GM18508 (cell line): ENCODE measurements around the gene VKORC1.

ENCODE experiments used
- ATAC-seq: cut with Tn5 transposase; IDR thresholded peaks from one replicate; pipeline ENCODE4 v1.9.1; 2021; ENCODE audit warnings: moderate number of reproducible peaks; ENCODE audit not compliant: insufficient read depth, unreplicated experiment

Gene VKORC1

DNA sequence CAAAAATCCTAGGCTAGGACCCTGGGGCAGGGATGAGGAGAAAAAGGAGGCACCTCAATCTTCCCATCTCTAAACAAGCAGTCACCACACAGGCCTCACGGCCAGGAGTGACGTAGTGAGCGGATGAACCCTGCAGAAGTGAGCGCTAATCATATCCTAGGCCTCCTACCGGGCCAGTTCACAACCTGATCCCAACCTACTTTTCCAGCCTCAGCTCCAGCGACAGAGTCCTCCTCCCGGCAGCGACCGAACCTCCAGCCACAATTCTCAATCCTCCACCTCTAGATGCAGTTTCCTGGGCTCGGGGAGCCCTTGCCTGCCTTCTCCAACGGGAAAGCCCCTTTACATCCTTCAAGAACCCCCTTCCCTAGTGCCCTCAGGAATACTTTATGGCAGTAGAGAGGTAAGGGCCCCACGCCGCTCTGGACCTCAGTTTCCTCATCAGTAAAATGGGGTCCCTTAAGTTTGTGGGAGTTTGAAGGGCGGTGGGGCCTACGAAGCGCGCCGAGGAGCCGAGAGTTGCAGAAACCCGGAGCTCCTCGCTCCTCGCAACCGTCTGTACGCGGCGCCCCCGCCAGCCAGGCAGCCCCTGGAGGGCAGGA, 22.0 kb downstream of the VKORC1 start:
- no peak for ATAC-seq

DNA sequence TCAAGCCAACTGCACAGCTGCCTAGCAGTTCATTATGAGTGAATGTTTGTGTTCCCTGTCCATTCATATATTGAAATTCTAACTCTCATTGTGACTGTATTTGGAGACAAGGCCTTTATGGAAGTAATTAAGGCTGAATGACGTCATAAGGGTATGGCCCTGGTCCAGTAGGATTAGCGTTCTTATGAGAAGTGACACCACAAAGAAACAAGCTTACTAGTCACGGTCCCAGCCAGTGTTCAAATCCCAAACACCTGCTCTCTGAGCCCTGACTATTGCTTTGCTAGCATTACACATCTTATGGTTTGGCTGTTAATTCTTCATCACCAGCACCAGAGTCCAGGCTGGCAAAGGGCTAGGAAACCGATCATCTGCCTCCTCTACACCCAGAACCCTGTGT, 22.7 kb downstream of the VKORC1 start:
- no peak for ATAC-seq

DNA sequence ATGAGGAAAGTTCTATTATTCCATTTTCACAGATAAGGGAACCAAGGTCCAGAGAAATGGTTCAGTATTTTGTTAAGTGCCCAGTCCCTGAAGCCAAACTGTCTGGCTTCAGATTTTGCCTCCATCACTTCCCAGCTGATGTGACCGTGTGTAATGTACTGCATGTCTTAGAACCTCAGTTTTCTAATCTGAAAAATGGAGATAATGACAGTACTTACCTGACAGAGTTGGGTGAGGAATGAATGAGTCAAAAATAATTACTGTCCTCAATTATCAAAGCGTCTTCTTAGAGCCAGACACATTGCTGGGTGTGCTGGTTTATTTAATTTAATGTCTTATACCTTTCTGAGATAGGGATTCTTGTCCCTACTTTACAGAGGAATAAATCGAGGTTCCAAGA, 27.3 kb downstream of the VKORC1 start:
- no peak for ATAC-seq

DNA sequence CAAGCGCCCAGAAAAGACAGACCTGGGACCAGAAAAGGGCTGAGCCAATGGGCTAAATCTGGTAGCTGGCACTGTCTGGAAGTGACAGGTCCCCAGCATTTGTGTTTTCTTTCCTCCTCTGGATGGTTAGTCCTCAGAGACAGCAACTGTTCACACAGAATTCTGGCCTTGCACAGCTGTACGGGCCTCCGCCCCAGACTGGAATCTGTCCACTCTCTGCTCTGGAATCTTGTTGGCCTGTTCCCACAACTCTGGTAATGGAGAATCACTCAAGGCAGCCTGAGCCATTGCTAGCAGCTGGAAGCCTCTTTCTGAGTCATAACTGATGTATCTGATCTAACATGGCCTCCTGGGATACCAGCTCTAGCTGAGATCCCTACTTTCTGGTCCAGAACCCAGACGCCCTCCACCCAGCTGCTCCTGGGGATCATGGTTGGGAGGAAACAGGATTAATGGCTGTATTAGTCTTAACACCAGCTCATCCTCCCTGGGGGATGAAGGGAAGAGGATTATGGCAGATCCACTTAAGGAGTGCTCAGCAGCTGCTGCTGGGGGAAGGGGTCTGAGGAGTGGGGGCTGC, 29.6 kb downstream of the VKORC1 start:
- ATAC-seq: no peak

- no peak for ATAC-seq
These were observed 30.6 kb downstream of the VKORC1 start for GRCh38 chr16:31063843-31064611.

GRCh38 chr16:31063495-31063842, 31.1 kb downstream of the VKORC1 start:
- ATAC-seq: no peak

GRCh38 chr16:31061813-31062440, 32.7 kb downstream of the VKORC1 start:
- no peak for ATAC-seq

DNA sequence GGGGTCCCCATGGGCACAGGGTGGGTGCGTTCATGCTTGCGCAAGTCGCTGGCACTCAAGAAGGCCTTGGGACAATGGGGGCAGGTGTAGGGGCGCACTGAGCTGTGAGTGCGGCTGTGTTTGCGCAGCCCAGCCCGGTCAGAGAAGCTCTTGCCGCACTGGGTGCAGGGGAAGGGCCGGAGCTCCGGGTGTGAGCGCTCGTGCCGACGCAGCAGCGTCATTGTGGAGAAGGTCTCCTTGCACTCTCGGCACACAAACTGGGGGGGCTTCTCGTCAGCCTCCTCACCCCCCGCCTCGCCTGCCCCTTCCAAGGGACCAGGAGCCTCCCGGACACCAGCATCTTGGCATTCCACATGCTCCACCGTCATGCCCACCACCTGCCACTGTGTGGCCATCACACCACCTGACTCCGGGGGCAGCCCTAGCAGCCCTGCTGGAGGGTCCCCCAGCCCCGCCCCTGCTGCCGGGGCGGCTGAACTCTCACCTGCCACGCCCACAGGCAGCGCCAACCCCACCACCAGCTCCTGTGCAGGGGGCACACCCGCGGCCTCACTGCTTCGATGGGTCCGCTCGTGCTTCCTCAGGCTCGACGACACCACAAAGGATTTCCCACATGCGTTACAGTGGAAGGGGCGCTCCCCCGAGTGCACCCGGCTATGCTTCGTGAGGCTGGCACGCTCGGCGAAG, 33.3 kb downstream of the VKORC1 start:
- no peak for ATAC-seq

GRCh38 chr16:31055613-31056012, 39.0 kb downstream of the VKORC1 start:
- no peak for ATAC-seq

DNA sequence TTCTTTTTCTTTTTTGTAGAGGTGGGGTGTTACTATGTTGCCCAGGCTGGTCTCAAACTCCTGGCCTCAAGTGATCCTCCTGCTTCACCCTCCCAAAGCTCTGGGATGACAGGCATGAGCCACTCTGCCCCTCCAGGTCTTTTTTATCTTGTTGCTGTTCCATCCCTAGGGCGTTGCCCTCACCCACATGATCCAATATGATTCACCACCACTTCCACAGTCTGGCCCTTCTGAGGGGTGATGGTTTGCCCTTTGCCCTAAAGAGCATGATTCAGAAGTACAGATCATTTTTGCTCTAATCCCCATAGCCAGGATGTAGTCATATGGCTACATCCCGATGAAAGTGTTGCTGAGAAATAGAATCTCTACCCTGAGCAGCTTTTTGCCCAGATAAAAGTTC, 42.5 kb downstream of the VKORC1 start:
- no peak for ATAC-seq

- ATAC-seq: no peak
These were observed 44.1 kb downstream of the VKORC1 start for GRCh38 chr16:31050280-31051030.

DNA sequence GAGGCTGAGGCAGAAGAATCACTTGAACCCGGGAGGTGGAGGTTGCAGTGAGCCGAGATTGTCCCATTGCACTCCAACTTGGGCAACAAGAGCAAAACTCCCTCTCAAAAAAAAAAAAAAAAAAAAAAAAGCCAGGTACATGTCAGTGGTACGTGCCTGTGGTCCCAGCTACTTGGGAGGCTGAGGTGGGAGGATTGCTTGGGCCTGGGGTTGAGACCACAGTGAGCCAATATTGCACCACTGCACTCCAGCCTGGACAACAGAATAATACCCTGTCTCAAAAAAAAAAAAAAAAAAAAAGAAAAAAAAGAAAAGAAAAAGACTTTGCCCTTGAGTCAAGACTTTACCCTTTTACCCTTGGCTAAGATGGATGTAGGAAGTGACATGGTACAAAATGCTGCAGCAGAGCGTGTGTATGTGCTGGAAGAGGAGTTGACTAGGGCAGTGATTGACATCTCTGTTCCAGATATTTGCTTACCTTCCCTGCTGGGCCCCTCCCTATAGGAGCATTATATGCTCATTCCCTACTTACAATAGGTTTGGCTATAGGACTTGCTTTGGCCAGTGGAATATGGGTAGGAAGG, 50.6 kb downstream of the VKORC1 start:
- ATAC-seq: no peak

GRCh38 chr16:31043352-31043751, 51.2 kb downstream of the VKORC1 start:
- no peak for ATAC-seq

GRCh38 chr16:31042866-31043265, 51.7 kb downstream of the VKORC1 start:
- ATAC-seq: no peak
